ENCODE measurements around the gene TRPM2. TPM values are rescaled to one million over a fixed set of nuclear protein-coding genes. Genes with fewer than 3 reads are reported as not detected.
A peak's percentile ranks its signal among the peaks of the same experiment; 100 is the strongest.

The TRPM2 gene
- total RNA-seq, 1 donor, result 0.36 TPM

GRCh38 chr21:44485796-44486195 is 132.4 kb downstream of the TRPM2 start:
- no peak for TF ChIP-seq CTCF (IDR thresholded peaks at IDR 0.05; ENCODE audit: extremely low read depth, low read depth, low read length)
- peak overlapping the region; percentile 37 for H3K4me3 ChIP-seq (ENCODE audit: insufficient read depth, low read length)

GRCh38 chr21:44486302-44486701 is 132.9 kb downstream of the TRPM2 start:
- H4K20me1 ChIP-seq (ENCODE audit: insufficient read depth, low read length), result no peaks in the 10 kb centered on the region
- no peak overlapping the region for H3K4me3 ChIP-seq (ENCODE audit: insufficient read depth, low read length)
- H3K36me3 ChIP-seq (ENCODE audit: insufficient read depth, low read length), result no peaks in the 10 kb centered on the region
- DNase-seq (ENCODE audit: insufficient read length, low spot score, missing footprints), result peak; percentile 35
- no peak overlapping the region for H3K4me2 ChIP-seq (ENCODE audit: insufficient read depth, low read length)
- H3K79me2 ChIP-seq (ENCODE audit: insufficient read depth, low read length), result no peaks in the 10 kb centered on the region
- peaks cover 13% of the 10 kb centered on the region for H3K27me3 ChIP-seq (ENCODE audit: insufficient read depth, low read length)
- H3K9me3 ChIP-seq (ENCODE audit: low read depth, low read length), result no peaks in the 10 kb centered on the region
- no peak for TF ChIP-seq CTCF (IDR thresholded peaks at IDR 0.05; ENCODE audit: extremely low read depth, low read depth, low read length)
- H3K27ac ChIP-seq (ENCODE audit: low read depth, low read length), result no peak overlapping the region
- H2AFZ ChIP-seq (ENCODE audit: low read length), result no peak overlapping the region
- H3K4me1 ChIP-seq (ENCODE audit: insufficient read depth, low read length), result no peaks in the 10 kb centered on the region

More at GRCh38 chr21:44485796-44486195, 132.4 kb downstream of the TRPM2 start:
- no peak overlapping the region for H3K27ac ChIP-seq (ENCODE audit: low read depth, low read length)
- H3K27me3 ChIP-seq (ENCODE audit: insufficient read depth, low read length), result peaks cover 13% of the 10 kb centered on the region
- H2AFZ ChIP-seq (ENCODE audit: low read length), result no peak overlapping the region
- H3K36me3 ChIP-seq (ENCODE audit: insufficient read depth, low read length), result no peaks in the 10 kb centered on the region
- no peaks in the 10 kb centered on the region for H3K79me2 ChIP-seq (ENCODE audit: insufficient read depth, low read length)
- H4K20me1 ChIP-seq (ENCODE audit: insufficient read depth, low read length), result no peaks in the 10 kb centered on the region
- H3K4me1 ChIP-seq (ENCODE audit: insufficient read depth, low read length), result no peaks in the 10 kb centered on the region
- H3K9me3 ChIP-seq (ENCODE audit: low read depth, low read length), result no peaks in the 10 kb centered on the region
- DNase-seq (ENCODE audit: insufficient read length, low spot score, missing footprints), result peak; percentile 42
- no peak overlapping the region for H3K4me2 ChIP-seq (ENCODE audit: insufficient read depth, low read length)

- Histone ChIP-seq H3K27ac (ENCODE audit: low read depth, low read length) (no peak overlapping the region), H4K20me1 (ENCODE audit: insufficient read depth, low read length) (no peaks in the 10 kb centered on the region), H3K9me3 (ENCODE audit: low read depth, low read length) (peaks cover 4% of the 10 kb centered on the region), H2AFZ (ENCODE audit: low read length) (no peak overlapping the region), H3K4me1 (ENCODE audit: insufficient read depth, low read length) (no peaks in the 10 kb centered on the region), H3K36me3 (ENCODE audit: insufficient read depth, low read length) (no peaks in the 10 kb centered on the region), H3K4me3 (ENCODE audit: insufficient read depth, low read length) (no peak overlapping the region), H3K79me2 (ENCODE audit: insufficient read depth, low read length) (no peaks in the 10 kb centered on the region), H3K27me3 (ENCODE audit: insufficient read depth, low read length) (peaks cover 12% of the 10 kb centered on the region), H3K4me2 (ENCODE audit: insufficient read depth, low read length) (no peak overlapping the region)
- peak; percentile 64 for TF ChIP-seq CTCF (IDR thresholded peaks at IDR 0.05; ENCODE audit: extremely low read depth, low read depth, low read length)
- peak; percentile 84 for DNase-seq (ENCODE audit: insufficient read length, low spot score, missing footprints)
Observed at GRCh38 chr21:44487831-44488230, 134.4 kb downstream of the TRPM2 start.

- Histone ChIP-seq H3K9me3 (ENCODE audit: low read depth, low read length) (peaks cover 14% of the 10 kb centered on the region), H3K79me2 (ENCODE audit: insufficient read depth, low read length) (no peaks in the 10 kb centered on the region), H3K4me3 (ENCODE audit: insufficient read depth, low read length) (no peak overlapping the region), H3K27me3 (ENCODE audit: insufficient read depth, low read length) (no peaks in the 10 kb centered on the region), H2AFZ (ENCODE audit: low read length) (no peak overlapping the region), H3K36me3 (ENCODE audit: insufficient read depth, low read length) (no peaks in the 10 kb centered on the region), H3K4me2 (ENCODE audit: insufficient read depth, low read length) (no peak overlapping the region), H4K20me1 (ENCODE audit: insufficient read depth, low read length) (no peaks in the 10 kb centered on the region), H3K4me1 (ENCODE audit: insufficient read depth, low read length) (no peaks in the 10 kb centered on the region), H3K27ac (ENCODE audit: low read depth, low read length) (no peak overlapping the region)
- DNase-seq (ENCODE audit: insufficient read length, low spot score, missing footprints), result no peak
- no peak for TF ChIP-seq CTCF (IDR thresholded peaks at IDR 0.05; ENCODE audit: extremely low read depth, low read depth, low read length)
Observed at GRCh38 chr21:44489962-44490361, 136.5 kb downstream of the TRPM2 start.

All from osteoblast (primary cell).